SK-N-MC (cell line): ENCODE data around the gene WDR37.

Experiments
- EZH2 ChIP-seq: fragments of 200-600 bp; sonication (generic); IDR thresholded peaks from one replicate; pipeline ENCODE4 v1.6.1; 2017; ENCODE audit warnings: antibody characterized with exemption
- FOXP2 ChIP-seq: optimal IDR thresholded peaks from 2 replicates; pipeline ENCODE3; 2011; ENCODE audit warnings: mild to moderate bottlenecking, moderate library complexity; ENCODE audit not compliant: insufficient read depth; ENCODE audit errors: extremely low read length, control extremely low read depth
- POLR2AphosphoS5 ChIP-seq: IDR thresholded peaks from 2 replicates; pipeline ENCODE4 v1.6.1; 2012; ENCODE audit warnings: mild to moderate bottlenecking, low read depth, low read length, borderline replicate concordance

- TF ChIP-seq POLR2AphosphoS5 (no peak), EZH2 (no peak), FOXP2 (no peak)
Measured at GRCh38 chr10:1141261-1141660, 85.1 kb downstream of the WDR37 start.
